Left kidney (tissue), 8 donors: ENCODE results near the gene RHCG. TPM values are rescaled to one million over a fixed set of nuclear protein-coding genes. Genes with fewer than 3 reads are reported as not detected.

Source experiments
- DNase-seq: peaks from one replicate; pipeline ENCODE4 v3.0.0-alpha.2; 2013
- long read RNA-seq, 8 donors: transcript quantifications; one replicate each; lab custom pipeline, GENCODE V29; 2026
- polyA plus RNA-seq: library from polyadenylated mRNA; unstranded; fragments of 120-200 nt; gene quantifications from one replicate; pipeline ENCODE4 v1.2.1, GENCODE V29; 2013; ENCODE audit not compliant: insufficient read length

Gene RHCG
- polyA plus RNA-seq, result 1.9 TPM
- long read RNA-seq, donor 1, result 0 reads
- long read RNA-seq, donor 2, partial matches to known transcripts, result 0 of 1 reads
- long read RNA-seq, donor 2, other reads (novel, unspliced or antisense), result 0 of 1 reads
- long read RNA-seq, donor 3, partial matches to known transcripts, result 0 of 2 reads
- long read RNA-seq, donor 3, other reads (novel, unspliced or antisense), result 0 of 2 reads
- long read RNA-seq, donor 4, result 0 reads
- long read RNA-seq, donor 5, partial matches to known transcripts, result 0 of 1 reads
- long read RNA-seq, donor 5, other reads (novel, unspliced or antisense), result 0 of 1 reads
- long read RNA-seq, donor 6, result 0 reads
- long read RNA-seq, donor 7, partial matches to known transcripts, result 0 of 4 reads
- long read RNA-seq, donor 7, other reads (novel, unspliced or antisense), result 0 of 4 reads
- long read RNA-seq, donor 8, result 0 reads

GRCh38 chr15:89496155-89497098 lies at the start of gene RHCG:
TSS of gene RHCG (minus strand) at chr15:89496583. CDS start at chr15:89496544, 39 bp downstream.
- DNase-seq, result peak; percentile 34

DNA sequence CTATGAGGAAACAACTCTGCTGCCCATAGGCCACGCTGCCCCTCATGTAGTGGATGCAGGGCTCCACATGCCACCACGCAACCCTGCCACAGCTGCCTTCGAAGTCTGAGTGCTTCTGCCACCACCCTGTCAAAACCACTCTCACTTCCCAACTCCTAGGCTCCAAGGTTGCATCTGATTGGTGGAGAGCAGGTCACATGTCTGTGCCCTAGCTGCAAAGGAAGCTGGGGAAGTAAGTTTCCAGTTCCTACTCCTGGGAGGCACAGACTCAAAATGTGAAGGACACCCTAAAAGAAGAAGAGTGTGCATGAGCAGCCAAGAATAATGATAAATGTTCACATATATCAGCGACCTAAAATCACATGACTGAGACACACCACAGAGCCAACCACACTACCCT lies 47.0 kb upstream of the RHCG start:
- DNase-seq, result no peak

DNA sequence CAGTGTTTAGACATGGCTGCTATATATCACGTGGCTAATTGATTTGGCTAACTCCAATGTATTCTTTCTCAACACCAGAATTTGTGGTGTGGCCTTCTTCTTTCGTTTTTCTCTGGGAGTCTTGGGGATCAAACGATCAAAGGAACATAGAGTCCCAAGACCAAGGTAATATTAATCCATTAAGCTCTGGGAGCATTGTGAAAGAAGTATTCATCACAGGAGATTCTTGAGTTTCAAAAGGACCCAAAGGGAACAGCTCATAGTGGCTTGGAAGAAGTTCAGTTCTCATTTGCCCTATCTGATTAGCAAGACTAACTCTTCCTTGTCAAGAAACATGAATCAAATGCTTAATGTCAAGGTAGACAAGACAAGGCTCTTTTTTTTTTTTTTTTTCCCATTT lies 46.0 kb upstream of the RHCG start:
- DNase-seq, result no peak

DNA sequence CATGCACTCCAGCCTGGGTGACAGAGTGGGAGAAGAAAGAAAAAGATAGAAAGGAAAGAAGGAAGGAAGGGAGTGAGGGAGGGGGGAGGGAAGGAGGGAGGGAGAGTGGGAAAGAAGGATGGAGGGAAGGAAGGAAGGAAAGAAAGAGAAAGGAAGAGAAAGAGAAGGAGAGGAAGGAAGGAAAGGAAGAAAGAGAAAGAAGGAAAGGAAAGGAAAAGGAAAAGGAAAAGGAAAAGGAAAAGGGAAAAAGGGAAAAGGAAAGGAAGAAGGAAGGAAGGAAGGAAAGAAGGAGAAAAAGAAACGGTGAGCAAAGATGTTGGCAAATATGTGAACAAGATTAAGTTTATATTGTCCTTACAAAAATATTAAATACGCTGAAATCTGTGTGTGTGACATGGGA lies 42.6 kb upstream of the RHCG start:
- no peak for DNase-seq

GRCh38 chr15:89533861-89534544 lies 37.6 kb upstream of the RHCG start:
- DNase-seq, result no peak

DNA sequence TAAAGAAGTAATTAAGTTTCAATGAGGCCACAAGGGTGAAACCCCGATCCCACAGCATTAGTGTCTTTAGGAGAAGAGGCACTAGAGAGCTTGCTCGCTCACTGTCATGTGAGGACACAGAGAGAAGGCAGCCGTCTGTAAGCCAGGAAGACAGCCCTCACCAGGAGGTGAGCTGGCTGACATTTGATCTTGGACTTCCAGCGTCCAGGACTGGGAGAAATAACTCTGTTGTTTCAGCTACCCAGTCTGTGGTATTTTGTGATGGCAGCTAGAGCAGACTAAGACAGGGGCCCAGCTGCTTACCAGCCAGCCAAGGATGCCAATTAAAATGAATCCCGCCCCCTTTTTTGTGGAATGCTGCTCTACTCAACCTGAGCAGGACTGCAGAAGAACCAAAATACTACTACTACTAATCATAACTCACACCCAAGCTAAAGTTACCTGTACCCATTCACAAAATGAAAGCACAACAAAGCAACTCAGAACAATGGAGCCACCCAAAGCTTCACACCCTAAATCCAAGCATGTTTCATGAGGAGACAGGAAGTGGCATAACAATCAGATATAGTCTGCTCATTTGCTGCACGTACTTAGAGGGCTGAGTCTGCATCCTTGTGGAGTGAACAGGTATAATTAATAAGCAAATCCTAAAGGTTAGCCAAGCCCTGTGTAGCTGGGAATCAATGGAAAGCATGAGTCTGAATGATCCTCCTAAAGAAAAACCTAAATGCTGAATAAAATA lies 35.6 kb upstream of the RHCG start:
- no peak for DNase-seq

- DNase-seq, result no peak
Measured at GRCh38 chr15:89530976-89531375, 34.6 kb upstream of the RHCG start.

DNA sequence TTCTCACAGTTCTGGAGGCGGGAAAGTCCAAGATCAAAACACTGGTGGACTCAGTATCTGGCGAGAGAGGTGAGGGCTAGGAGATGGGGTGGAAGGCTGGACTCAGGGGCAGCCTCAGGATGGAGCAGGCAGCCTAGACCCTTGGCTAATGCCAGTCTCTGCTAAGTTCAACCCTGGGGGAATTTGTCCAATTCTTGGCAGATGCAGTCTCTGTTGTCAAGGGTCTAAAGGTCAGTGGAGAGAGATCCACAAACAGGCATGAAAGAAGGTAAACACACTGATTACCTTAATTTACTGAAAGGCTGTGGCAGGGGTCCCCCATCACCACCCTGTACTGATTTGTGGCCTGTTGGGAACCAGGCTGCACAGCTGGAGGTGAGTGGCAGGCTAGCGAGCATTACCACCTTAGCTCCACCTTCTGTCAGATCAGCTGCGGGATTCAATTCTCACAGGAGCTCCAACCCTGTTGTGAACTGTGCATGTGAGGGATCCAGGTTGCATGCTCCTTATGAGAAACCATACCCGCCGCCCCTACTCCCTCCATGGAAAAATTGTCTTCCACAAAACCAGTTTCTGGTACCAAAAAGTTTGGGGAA lies 32.5 kb upstream of the RHCG start:
- DNase-seq, result no peak

DNA sequence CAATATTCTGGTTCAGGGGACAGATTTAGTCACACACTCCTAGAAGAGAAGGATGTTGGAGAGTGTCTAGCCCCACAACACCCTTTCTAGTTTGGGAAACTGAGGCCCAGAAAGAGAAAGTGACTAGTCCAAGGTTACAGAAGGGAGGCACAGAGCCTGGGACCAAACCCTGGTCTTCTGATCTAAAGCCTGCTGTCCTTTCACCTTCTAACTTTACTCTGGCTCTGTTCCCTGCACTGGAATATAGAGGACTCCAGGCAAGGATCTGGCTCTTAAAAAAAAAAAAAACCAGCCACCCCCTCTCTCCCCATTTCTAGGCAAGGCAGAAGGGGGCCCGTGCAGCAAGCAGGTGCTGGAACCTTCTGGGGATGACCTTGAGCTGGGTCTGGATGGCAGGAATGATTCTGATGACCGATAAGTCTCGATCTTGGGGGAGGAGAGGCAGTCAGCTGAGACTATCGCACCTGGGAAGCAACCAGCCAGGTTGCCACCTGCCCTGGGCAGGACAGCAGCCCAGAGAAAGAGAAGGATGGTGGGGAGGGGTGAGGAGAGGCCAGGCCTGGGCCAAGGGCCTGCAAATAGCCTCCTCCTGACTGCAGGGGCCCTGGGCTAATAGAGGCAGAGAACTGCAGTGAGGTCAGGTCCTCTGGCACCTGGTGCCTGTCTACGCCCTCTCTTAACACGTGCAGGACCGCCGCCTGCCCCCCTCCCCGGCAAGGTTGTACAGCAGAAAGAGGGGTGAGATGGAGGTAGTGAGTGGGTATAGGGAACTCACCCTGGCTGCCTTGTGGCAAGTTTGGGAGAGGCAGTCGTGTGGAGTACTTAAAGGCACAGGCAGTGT lies 30.4 kb upstream of the RHCG start:
- no peak for DNase-seq

DNA sequence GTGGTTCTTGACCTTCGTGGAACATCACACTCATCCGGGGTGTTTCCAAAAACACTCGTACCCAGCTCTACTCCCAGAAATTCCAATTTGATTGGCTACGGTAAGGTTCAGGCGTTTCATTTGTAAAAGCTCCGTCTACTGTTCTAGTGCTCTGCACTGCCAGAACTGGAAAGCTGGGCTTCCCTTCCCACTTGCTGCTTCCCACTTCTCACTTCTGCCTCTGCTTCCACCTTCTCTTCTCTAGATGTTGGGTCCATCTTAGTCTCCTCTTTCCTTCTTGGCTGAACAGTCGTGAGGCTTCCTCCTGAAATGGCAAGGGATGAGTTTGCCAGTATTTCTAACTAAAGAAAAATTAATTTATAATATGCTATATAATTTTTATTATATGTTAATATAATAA lies 29.8 kb upstream of the RHCG start:
- no peak for DNase-seq

DNA sequence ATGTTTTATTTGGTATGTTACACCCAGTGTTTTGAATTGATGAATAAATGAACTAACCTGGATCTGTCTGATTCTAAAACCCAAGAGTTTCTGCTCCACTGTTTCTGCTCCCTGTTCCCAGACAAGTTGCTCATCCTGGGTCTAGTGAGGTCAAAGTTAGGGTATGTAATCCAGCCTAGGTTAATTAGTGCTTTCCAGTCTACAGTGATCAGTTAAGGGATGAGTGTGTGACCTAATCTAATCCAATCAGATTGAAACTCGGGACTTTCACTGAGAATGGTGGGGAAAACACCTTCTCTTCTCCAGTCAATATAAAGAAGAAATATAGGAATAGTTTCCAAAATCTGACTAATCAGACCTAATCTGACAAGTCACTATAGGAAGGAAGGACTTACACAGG lies 27.8 kb upstream of the RHCG start:
- no peak for DNase-seq

DNA sequence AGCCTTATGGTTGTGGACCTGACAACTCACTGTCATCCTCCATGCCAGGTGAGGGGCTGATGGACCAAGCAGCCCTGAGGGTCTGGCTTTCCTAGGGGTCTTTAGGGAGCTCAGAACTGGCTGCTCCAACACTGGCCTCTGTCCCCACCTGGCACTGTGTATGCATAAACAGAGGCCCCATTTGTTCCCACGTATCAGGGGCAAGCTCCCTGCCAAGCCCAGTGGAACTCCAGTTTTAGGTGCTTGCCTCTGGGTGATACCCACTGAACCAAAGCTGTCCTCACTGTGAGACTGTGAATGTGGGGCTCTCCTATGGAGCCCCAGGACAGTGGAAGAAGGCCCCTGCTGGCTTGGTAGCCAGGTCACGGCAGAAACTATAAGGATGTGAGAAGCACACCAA lies 26.7 kb upstream of the RHCG start:
- DNase-seq, result no peak

DNA sequence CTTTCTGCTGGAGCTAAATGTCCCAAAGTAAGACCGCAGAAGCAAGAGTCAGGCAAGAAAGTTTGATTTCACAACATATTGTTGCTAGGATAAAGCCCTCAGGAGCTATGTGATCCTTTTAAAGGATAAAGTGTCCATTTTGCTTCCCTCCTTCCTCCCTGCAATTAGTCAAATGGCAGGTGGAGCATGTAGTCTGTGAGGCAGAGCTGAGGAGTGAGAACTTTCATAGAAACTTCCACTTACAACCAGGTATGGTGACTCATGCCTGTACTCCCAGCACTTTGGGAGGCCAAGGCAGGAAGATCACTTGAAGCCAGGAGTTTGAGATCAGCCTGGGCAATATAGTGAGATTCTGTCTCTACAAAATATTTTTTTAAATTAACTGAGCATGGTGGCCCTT lies 25.2 kb upstream of the RHCG start:
- DNase-seq, result no peak

DNA sequence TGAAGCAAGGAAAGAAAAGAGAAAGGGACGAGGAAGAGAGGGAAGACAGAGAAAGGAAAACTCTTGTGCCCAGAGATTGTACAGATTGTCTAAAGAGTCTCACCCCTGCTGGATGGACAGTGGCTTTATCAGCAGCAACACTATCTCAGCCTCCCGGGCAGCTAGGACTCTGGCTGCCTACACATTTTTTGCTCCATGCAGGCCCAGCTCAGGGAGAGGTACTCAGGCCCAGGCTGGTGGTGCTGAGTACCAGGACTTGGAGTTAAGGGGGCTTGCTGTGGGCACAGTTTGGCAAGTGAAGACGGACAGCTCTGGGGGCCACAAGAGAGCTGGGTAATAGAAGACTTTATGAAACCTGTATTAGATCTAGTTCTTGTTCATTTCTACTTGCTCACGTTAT lies 19.1 kb upstream of the RHCG start:
- no peak for DNase-seq

- no peak for DNase-seq
Measured at GRCh38 chr15:89514596-89515406, 18.4 kb upstream of the RHCG start.

GRCh38 chr15:89514186-89514585 lies 17.8 kb upstream of the RHCG start:
- DNase-seq, result no peak

DNA sequence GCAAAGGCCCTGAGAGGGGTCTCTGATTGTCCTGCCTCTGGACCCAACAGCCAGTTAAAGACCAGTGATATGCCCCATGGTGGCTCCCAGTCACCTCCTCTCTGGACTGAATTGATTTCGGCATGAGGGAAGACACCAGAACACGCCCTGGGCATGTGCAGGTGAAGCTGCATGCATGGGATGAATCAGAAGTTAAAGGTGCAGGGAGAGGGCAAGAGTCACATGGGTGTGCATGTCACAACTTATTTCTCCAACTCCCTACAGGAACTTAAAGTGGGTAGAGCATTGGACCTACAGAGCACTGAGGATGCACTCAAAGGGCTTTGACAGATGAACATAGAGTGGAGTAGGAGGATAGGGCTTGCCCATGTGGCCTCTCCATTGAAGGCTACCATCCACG lies 16.9 kb upstream of the RHCG start:
- no peak for DNase-seq

DNA sequence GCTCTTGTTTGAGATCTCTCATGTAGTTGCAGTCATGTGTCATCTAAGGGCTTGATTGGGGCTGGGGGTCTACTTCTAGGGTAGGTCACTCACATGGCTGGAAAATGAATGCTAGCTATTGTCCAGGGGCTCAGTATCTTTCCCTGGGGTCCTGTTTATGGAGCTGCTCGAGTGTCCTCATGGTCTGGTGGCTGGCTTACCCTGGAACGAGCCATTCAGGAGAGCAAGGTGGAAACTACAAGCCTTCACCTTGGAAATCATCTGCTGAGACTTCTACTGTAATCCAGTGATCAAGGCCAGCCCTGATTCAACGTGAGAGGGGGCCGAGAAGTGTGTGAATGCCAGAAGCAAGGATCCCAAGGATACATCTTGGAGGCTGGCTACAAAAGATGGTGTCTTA lies 16.2 kb upstream of the RHCG start:
- DNase-seq, result no peak

DNA sequence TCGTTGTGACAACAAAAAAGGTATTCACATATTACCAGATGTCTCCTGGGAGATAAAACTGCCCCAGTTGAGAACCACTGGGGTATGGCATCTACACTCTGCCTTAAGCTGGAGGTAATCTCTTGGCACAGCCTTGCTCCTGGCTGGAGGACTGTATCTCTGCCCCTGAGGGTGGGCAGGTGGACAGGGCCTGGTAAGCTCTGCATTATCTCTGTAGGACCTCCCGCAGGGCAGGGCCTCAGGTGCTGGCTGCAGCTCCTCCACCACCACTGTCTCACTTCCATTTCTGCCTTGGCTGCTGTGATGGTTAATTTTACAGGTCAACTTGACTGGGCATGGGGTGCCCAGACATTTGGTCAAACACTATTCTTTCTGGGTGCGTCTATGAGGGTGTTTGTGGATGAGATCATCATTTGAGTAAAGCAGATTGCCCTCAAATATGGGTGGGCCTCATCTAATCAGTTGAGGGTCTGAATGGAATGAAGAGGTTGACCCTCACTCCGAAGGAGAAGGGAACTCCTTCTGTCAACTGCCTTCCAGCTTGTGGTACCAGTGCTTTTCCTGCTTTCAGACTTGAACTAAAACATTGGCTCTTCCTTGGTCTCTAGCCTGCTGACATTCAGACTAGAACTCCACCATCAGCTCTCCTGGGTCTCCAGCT lies 9.8 kb upstream of the RHCG start:
- no peak for DNase-seq
